Liver (tissue), 9 donors: Measurements from ENCODE around the gene PAIP2. TPM values are rescaled to one million over a fixed set of nuclear protein-coding genes. Genes with fewer than 3 reads are reported as not detected.

Source experiments
- DNase-seq: peaks from one replicate; pipeline ENCODE4 v3.0.0-alpha.2; 2017; ENCODE audit warnings: low spot score
- H3K27ac ChIP-seq, 2 donors: one replicate each; pipeline ENCODE4 v1.7.0; 2013; ENCODE audit warnings: inconsistent platforms in 2 of 2, low read length in 2 of 2, control low read depth in 1 of 2, low read depth in 1 of 2, mild to moderate bottlenecking in 1 of 2
- H3K27me3 ChIP-seq, 4 donors: one replicate each; pipeline versions ENCODE4 v1.6.1 to v1.7.0; 2013; ENCODE audit warnings: low read length in 3 of 4, inconsistent platforms in 1 of 4, mild to moderate bottlenecking in 1 of 4, moderate library complexity in 1 of 4; ENCODE audit not compliant: control insufficient read depth in 4 of 4, insufficient read depth in 4 of 4
- H3K36me3 ChIP-seq, 4 donors: one replicate each; pipeline versions ENCODE4 v1.6.1 to v1.7.0; 2013; ENCODE audit warnings: low read length in 3 of 4, mild to moderate bottlenecking in 3 of 4, low read depth in 1 of 4, moderate library complexity in 1 of 4; ENCODE audit not compliant: control insufficient read depth in 4 of 4, insufficient read depth in 3 of 4
- H3K4me1 ChIP-seq, 4 donors: one replicate each; pipeline versions ENCODE4 v1.6.1 to v1.7.0; 2013; ENCODE audit warnings: low read length in 3 of 4, mild to moderate bottlenecking in 3 of 4, moderate library complexity in 1 of 4; ENCODE audit not compliant: control insufficient read depth in 4 of 4, insufficient read depth in 4 of 4
- H3K4me3 ChIP-seq, 3 donors: one replicate each; pipeline versions ENCODE4 v1.6.1 to v1.7.0; 2013; ENCODE audit warnings: low read length in 3 of 3, control low read depth in 1 of 3, low read depth in 1 of 3, mild to moderate bottlenecking in 1 of 3
- H3K9ac ChIP-seq, 2 donors: one replicate each; pipeline ENCODE4 v1.7.0; 2013; ENCODE audit warnings: low read length in 2 of 2, mild to moderate bottlenecking in 2 of 2, moderate library complexity in 2 of 2, control low read depth in 1 of 2, low read depth in 1 of 2
- H3K9me3 ChIP-seq, 4 donors: one replicate each; pipeline versions ENCODE4 v1.6.1 to v1.7.0; 2013; ENCODE audit warnings: low read length in 3 of 4; ENCODE audit not compliant: control insufficient read depth in 4 of 4
- ATF3 ChIP-seq: IDR thresholded peaks from 2 replicates; pipeline ENCODE4 v1.6.1; 2016; ENCODE audit warnings: antibody characterized with exemption
- CTCF ChIP-seq: fragments of 150-350 bp; IDR thresholded peaks from 2 replicates; pipeline ENCODE4 v1.5.1; 2017; ENCODE audit warnings: improper control_type of control experiment, low read depth, low read length; ENCODE audit not compliant: missing input control
- EGR1 ChIP-seq, 2 donors: IDR thresholded peaks; 2 replicates each; pipeline ENCODE4 v1.6.1; 2016 to 2018; ENCODE audit warnings: antibody characterized with exemption in 2 of 2, low read depth in 2 of 2
- FOXA1 ChIP-seq: IDR thresholded peaks from 2 replicates; pipeline ENCODE4 v1.6.1; 2016; ENCODE audit warnings: antibody characterized with exemption
- FOXA2 ChIP-seq: IDR thresholded peaks from 2 replicates; pipeline ENCODE4 v1.6.1; 2016; ENCODE audit warnings: antibody characterized with exemption
- GABPA ChIP-seq, 2 donors: IDR thresholded peaks in 1 of 2; conservative IDR thresholded peaks in 1 of 2; 2 replicates each; pipeline ENCODE4 v1.6.1; 2016; ENCODE audit warnings: antibody characterized with exemption in 2 of 2, mild to moderate bottlenecking in 1 of 2, moderate library complexity in 1 of 2
- HNF4A ChIP-seq, 2 donors: conservative IDR thresholded peaks; 2 replicates each; pipeline ENCODE4 v1.6.1; 2016; ENCODE audit warnings: antibody characterized with exemption in 2 of 2, mild to moderate bottlenecking in 2 of 2
- HNF4G ChIP-seq: IDR thresholded peaks from 2 replicates; pipeline ENCODE4 v1.6.1; 2016; ENCODE audit warnings: antibody characterized with exemption
- JUND ChIP-seq, 2 donors: IDR thresholded peaks; 2 replicates each; pipeline ENCODE4 v1.6.1; 2016; ENCODE audit warnings: antibody characterized with exemption in 2 of 2
- MAX ChIP-seq: IDR thresholded peaks from 2 replicates; pipeline ENCODE4 v1.6.1; 2016; ENCODE audit warnings: antibody characterized with exemption
- NR2F2 ChIP-seq: IDR thresholded peaks from 2 replicates; pipeline ENCODE4 v1.6.1; 2016; ENCODE audit warnings: antibody characterized with exemption
- RAD21 ChIP-seq, 2 donors: IDR thresholded peaks; 2 replicates each; pipeline ENCODE4 v1.6.1; 2016; ENCODE audit warnings: antibody characterized with exemption in 2 of 2, mild to moderate bottlenecking in 2 of 2
- REST ChIP-seq: IDR thresholded peaks from 2 replicates; pipeline ENCODE4 v1.6.1; 2016; ENCODE audit warnings: antibody characterized with exemption, mild to moderate bottlenecking
- RXRA ChIP-seq, 2 donors: IDR thresholded peaks; 2 replicates each; pipeline ENCODE4 v1.6.1; 2017 to 2018; ENCODE audit warnings: antibody characterized with exemption in 2 of 2, mild to moderate bottlenecking in 1 of 2
- SP1 ChIP-seq: IDR thresholded peaks from 2 replicates; pipeline ENCODE4 v1.6.1; 2018; ENCODE audit warnings: antibody characterized with exemption, mild to moderate bottlenecking
- TAF1 ChIP-seq: conservative IDR thresholded peaks from 2 replicates; pipeline ENCODE4 v1.6.1; 2016; ENCODE audit warnings: antibody characterized with exemption, mild to moderate bottlenecking
- YY1 ChIP-seq: IDR thresholded peaks from 2 replicates; pipeline ENCODE4 v1.6.1; 2016; ENCODE audit warnings: antibody characterized with exemption, mild to moderate bottlenecking
- ZBTB33 ChIP-seq: IDR thresholded peaks from 2 replicates; pipeline ENCODE4 v1.6.1; 2016; ENCODE audit warnings: antibody characterized with exemption
- WGBS: extraction: QIAGEN DNeasy Blood & Tissue Kit; methylation state at CpG from one replicate; pipeline ENCODE4 v1.1.7; 2013; 5-methylcytosine and 5-hydroxymethylcytosine counted together
- polyA plus RNA-seq, 2 donors: library from polyadenylated mRNA; stranded (reverse) in 1 of 2; unstranded in 1 of 2; fragments of 200-250 nt in 1 of 2; fragments of >200 nt in 1 of 2; fragmentation: Nextera tagmentation in 1 of 2; extraction: Ambion mirVana in 1 of 2; gene quantifications; one replicate each; pipeline versions ENCODE4 v1.2.1 to v1.2.3, GENCODE V29; 2013 to 2015
- total RNA-seq, 2 donors: library from RNA; depleted of rRNA; stranded (reverse); fragments of >200 nt; gene quantifications; one replicate each; pipeline ENCODE4 v1.2.3, GENCODE V29; 2014
- donor health status: healthy.
- donor health status: healthy.
- donor health status: healthy.
- donor health status: healthy.
- donor health status: healthy.

PAIP2 gene
- total and polyA plus RNA-seq, 4 donors: 41.5 to 63.2 (median 45.1) TPM

- no peak overlapping the region for H3K9ac ChIP-seq
- peaks cover 11 to 17% (median 13%) of the 10 kb centered on the region in 4 donors for H3K4me1 ChIP-seq
- no peak for TF ChIP-seq HNF4G
- no peak for TF ChIP-seq MAX
- no peak for TF ChIP-seq NR2F2
- TF ChIP-seq FOXA2: no peak
- no peak for TF ChIP-seq REST
- TF ChIP-seq HNF4A (conservative IDR thresholded peaks at IDR 0.05): no peak
- TF ChIP-seq CTCF: no peak
- no peak for TF ChIP-seq GABPA (IDR thresholded peaks at IDR 0.05 in 1 of 2, conservative IDR thresholded peaks at IDR 0.05 in 1 of 2)
- no peak for TF ChIP-seq FOXA1
- no peak for TF ChIP-seq ZBTB33
- no peak for TF ChIP-seq YY1
- TF ChIP-seq JUND (IDR thresholded peaks at IDR 0.05): no peak
- TF ChIP-seq SP1: no peak
- no peak for TF ChIP-seq RAD21 (IDR thresholded peaks at IDR 0.05)
- no peak for TF ChIP-seq TAF1
- TF ChIP-seq EGR1 (IDR thresholded peaks at IDR 0.05; ENCODE audit: low read depth in 2 of 2): no peak
- TF ChIP-seq ATF3: no peak
- TF ChIP-seq RXRA (IDR thresholded peaks at IDR 0.05): no peak
- H3K36me3 ChIP-seq: peaks cover 0 to 2% (median 0%) of the 10 kb centered on the region in 4 donors
- H3K27ac ChIP-seq: no peak overlapping the region
- no peak overlapping the region for H3K4me3 ChIP-seq
- H3K9me3 ChIP-seq: no peaks in the 10 kb centered on the region
- H3K27me3 ChIP-seq: no peaks in the 10 kb centered on the region
- WGBS: 76% methylated on average over 3 of the region's 3 CpGs
- DNase-seq: no peak
These were observed 34.9 kb upstream of the PAIP2 start for GRCh38 chr5:139306628-139307379.
